ENCODE results near the gene TXNRD1.
"Not testable (repeated sequence)": the region's sequence is repeated elsewhere in the genome, so short reads cannot be mapped to it uniquely, and the experiment has no call there.

The TXNRD1 gene

GRCh38 chr12:104376650-104377513 is 161.3 kb downstream of the TXNRD1 start:
- DNase-seq: no peak

- DNase-seq: no peak
Measured at GRCh38 chr12:104377514-104377812, 161.9 kb downstream of the TXNRD1 start.

GRCh38 chr12:104378427-104378826 is 162.8 kb downstream of the TXNRD1 start:
- no peak for DNase-seq

GRCh38 chr12:104381341-104381730 is 165.8 kb downstream of the TXNRD1 start:
- no peak for DNase-seq

GRCh38 chr12:104381731-104382480 is 166.3 kb downstream of the TXNRD1 start:
- peak; percentile 32 for DNase-seq

- DNase-seq: no peak
Measured at GRCh38 chr12:104384141-104384880, 168.7 kb downstream of the TXNRD1 start.

- no peak for DNase-seq
Measured at GRCh38 chr12:104385510-104385909, 169.9 kb downstream of the TXNRD1 start.

- no peak for DNase-seq
Measured at GRCh38 chr12:104386461-104386860, 170.9 kb downstream of the TXNRD1 start.

GRCh38 chr12:104387190-104387589 is 171.6 kb downstream of the TXNRD1 start:
- no peak for DNase-seq

- DNase-seq: not testable (repeated sequence)
Measured at GRCh38 chr12:104394086-104394485, 178.5 kb downstream of the TXNRD1 start.

Measured in GF-D8 (cell line).